Caco-2 (cell line): ENCODE data around the gene ITPKC. TPM values are rescaled to one million over a fixed set of nuclear protein-coding genes. Genes with fewer than 3 reads are reported as not detected.
"Not testable (repeated sequence)": the region's sequence is repeated elsewhere in the genome, so short reads cannot be mapped to it uniquely, and the experiment has no call there.

ENCODE experiments used
- BruUV-seq: library from RNA; stranded (reverse); fragments of 400-500 nt; replicated peaks from 2 replicates; lab custom pipeline; 2021; lab: Mats Ljungman, UMichigan
- CTCF ChIA-PET: fragments of 300-600 bp; sonication (Branson Sonifier 250); formaldehyde crosslinking; loops from one replicate; lab custom pipeline; 2022; ENCODE audit warnings: antibody characterized with exemption; lab: Charles Lee
- POLR2A ChIA-PET: fragments of 300-600 bp; sonication (Branson Sonifier 250); formaldehyde crosslinking; loops from one replicate; lab custom pipeline; 2022; ENCODE audit warnings: antibody characterized with exemption; lab: Charles Lee
- DNase-seq, 2 experiments: peaks; one replicate each; pipeline versions ENCODE4 v3.0.0 to v3.0.0-alpha.2; 2020 to 2022
- H3K27me3 ChIP-seq: replicated peaks from 2 replicates; pipeline ENCODE4 v1.6.0; 2011; ENCODE audit warnings: low read length; ENCODE audit not compliant: control insufficient read depth, insufficient read depth
- H3K36me3 ChIP-seq: 2 replicates; pipeline ENCODE4 v1.5.1; 2011; ENCODE audit warnings: low read length; ENCODE audit not compliant: control insufficient read depth, insufficient read depth
- H3K4me1 ChIP-seq: fragments of 250-450 bp; sonication (Bioruptor Pico); 2 replicates; pipeline ENCODE4 v1.5.1; 2020; ENCODE audit warnings: mild to moderate bottlenecking
- H3K4me3 ChIP-seq: 2 replicates; pipeline ENCODE4 v1.5.1; 2011; ENCODE audit warnings: low read depth, mild to moderate bottlenecking, control low read depth, low read length
- H3K9me3 ChIP-seq: fragments of 250-450 bp; sonication (Bioruptor Pico); 2 replicates; pipeline ENCODE4 v1.5.1; 2020; ENCODE audit warnings: mild to moderate bottlenecking, moderate library complexity
- H3K27ac Mint-ChIP-seq: one replicate; pipeline ENCODE4 v1.8.0; 2022; ENCODE audit warnings: mixed read lengths; ENCODE audit not compliant: unreplicated experiment
- H3K27me3 Mint-ChIP-seq: one replicate; pipeline ENCODE4 v1.8.0; 2022; ENCODE audit warnings: mixed read lengths; ENCODE audit not compliant: insufficient read depth, unreplicated experiment
- H3K36me3 Mint-ChIP-seq: one replicate; pipeline ENCODE4 v1.8.0; 2022; ENCODE audit warnings: mild to moderate bottlenecking, mixed read lengths; ENCODE audit not compliant: insufficient read depth, unreplicated experiment
- H3K4me1 Mint-ChIP-seq: one replicate; pipeline ENCODE4 v1.8.0; 2022; ENCODE audit warnings: low read depth, mixed read lengths; ENCODE audit not compliant: unreplicated experiment
- H3K4me3 Mint-ChIP-seq: one replicate; pipeline ENCODE4 v1.8.0; 2022; ENCODE audit warnings: mild to moderate bottlenecking, moderate library complexity, mixed read lengths; ENCODE audit not compliant: unreplicated experiment
- H3K9me3 Mint-ChIP-seq: one replicate; pipeline ENCODE4 v1.8.0; 2022; ENCODE audit warnings: mixed read lengths; ENCODE audit not compliant: unreplicated experiment
- intact Hi-C: fragments of 100-400 bp; cut with micrococcal nuclease; formaldehyde crosslinking; loops from one replicate; pipeline ENCODE4 v1.10.0; 2022; ENCODE audit not compliant: unreplicated experiment
- total RNA-seq: library from RNA; stranded (reverse); gene quantifications from 2 replicates; pipeline ENCODE4 v1.2.3, GENCODE V29; 2022
- TF ChIP-seq, protein P1 (sequence below), 2 experiments: fragments of 200-600 bp in 1 of 2; IDR thresholded peaks; 1 replicate in 1 of 2; 2 replicates in 1 of 2; pipeline versions ENCODE4 v1.5.1 to v1.8.0; 2011 to 2022; ENCODE audit warnings: antibody characterized with exemption in 1 of 2, control low read depth in 1 of 2, inconsistent platforms in 1 of 2, low read depth in 1 of 2, low read length in 1 of 2, mild to moderate bottlenecking in 1 of 2, moderate library complexity in 1 of 2; ENCODE audit not compliant: insufficient read depth in 1 of 2, severe bottlenecking in 1 of 2, unreplicated experiment in 1 of 2

The ITPKC gene
- total RNA-seq, 1 experiment from 2014 or later: 31.2 TPM

DNA sequence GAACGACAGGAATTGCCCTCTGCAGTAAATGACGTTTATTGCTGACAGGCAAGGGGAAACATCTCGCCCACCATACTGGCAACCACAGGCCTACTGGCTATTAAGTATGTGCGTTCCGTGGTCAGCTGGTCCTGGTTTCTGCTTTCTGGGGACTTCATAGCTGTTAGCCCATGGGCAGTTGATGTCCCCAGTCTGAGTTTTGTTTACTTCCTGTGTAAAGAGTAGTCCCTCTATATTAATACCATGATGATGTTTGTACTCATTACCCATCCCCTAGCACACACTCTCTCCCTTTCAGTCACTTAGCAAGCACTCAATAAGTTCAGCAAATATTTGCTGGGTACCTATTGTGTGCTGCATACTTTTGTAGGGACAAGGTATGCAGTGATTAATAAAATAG lies 52.0 kb downstream of the ITPKC start:
- intact Hi-C loops: no loop called here
- no peak overlapping the region for H3K4me3 ChIP-seq
- POLR2A ChIA-PET: interaction anchor here (1.1 kb wide), 1 partner anchor 30 kb away, joined by 3 read pairs; the partner anchor contains the start of gene EGLN2
- H3K27me3 ChIP-seq: no peaks in the 10 kb centered on the region
- DNase-seq: no peak
- Mint-ChIP-seq H3K27ac (no peak overlapping the region), H3K4me3 (no peak overlapping the region), H3K4me1 (no peaks in the 10 kb centered on the region), H3K27me3 (no peaks in the 10 kb centered on the region), H3K36me3 (peaks cover 70% of the 10 kb centered on the region), H3K9me3 (no peaks in the 10 kb centered on the region)
- CTCF ChIA-PET: no interaction called here
- no TSS peak for BruUV-seq
- H3K4me1 ChIP-seq: no peaks in the 10 kb centered on the region
- peaks cover 3% of the 10 kb centered on the region; the same call in 1 of the 2 replicates for H3K36me3 ChIP-seq
- no peaks in the 10 kb centered on the region for H3K9me3 ChIP-seq
- TF ChIP-seq, protein P1, sequence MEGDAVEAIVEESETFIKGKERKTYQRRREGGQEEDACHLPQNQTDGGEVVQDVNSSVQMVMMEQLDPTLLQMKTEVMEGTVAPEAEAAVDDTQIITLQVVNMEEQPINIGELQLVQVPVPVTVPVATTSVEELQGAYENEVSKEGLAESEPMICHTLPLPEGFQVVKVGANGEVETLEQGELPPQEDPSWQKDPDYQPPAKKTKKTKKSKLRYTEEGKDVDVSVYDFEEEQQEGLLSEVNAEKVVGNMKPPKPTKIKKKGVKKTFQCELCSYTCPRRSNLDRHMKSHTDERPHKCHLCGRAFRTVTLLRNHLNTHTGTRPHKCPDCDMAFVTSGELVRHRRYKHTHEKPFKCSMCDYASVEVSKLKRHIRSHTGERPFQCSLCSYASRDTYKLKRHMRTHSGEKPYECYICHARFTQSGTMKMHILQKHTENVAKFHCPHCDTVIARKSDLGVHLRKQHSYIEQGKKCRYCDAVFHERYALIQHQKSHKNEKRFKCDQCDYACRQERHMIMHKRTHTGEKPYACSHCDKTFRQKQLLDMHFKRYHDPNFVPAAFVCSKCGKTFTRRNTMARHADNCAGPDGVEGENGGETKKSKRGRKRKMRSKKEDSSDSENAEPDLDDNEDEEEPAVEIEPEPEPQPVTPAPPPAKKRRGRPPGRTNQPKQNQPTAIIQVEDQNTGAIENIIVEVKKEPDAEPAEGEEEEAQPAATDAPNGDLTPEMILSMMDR (IDR thresholded peaks at IDR 0.05; ENCODE audit: insufficient read depth in 1 of 2, low read depth in 1 of 2, low read length in 1 of 2, severe bottlenecking in 1 of 2, unreplicated experiment in 1 of 2): no peak

DNA sequence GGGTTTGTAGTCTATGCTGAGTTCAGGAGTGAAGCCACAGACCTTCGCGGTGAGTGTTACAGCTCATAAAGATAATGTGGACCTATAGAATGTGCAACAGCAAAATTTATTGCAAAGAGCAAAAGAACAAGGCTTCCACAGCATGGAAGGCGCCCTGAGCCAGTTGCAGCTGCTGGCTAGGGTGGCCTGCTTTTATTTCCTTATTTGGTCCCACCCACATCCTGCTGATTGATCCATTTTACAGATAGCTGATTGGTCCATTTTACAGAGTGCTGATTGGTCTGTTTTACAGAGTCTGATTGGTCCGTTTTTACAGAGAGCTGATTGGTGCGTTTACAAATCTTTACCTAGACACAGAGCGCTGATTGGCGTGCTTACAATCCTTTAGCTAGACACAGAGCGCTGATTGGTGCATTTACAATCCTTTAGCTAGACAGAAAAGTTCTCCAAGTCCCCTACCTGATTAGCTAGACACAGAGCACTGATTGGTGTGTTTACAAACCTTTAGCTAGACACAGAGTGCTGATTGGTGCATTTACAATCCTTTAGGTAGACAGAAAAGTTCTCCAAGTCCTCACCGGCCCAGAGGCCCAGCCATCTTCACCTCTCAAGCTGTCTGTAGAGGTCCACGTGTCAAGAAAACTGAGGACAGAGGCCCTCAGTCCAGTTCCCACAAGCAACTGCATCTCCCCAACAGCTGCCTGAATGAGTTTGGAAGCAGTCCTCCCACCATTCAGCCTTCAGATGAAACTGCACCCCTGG lies 54.4 kb downstream of the ITPKC start:
- POLR2A ChIA-PET: interaction anchor here (0.5 to 1.2 kb wide), 2 partner anchors 21 to 1578 kb away, joined by 5 to 6 read pairs; partner anchors contain the start of genes ACTMAP and SNRPA
- H3K27ac Mint-ChIP-seq, H3K4me1 Mint-ChIP-seq, H3K27me3 ChIP-seq, H3K27me3 Mint-ChIP-seq, intact Hi-C loops, H3K4me3 Mint-ChIP-seq, H3K4me3 ChIP-seq, H3K9me3 ChIP-seq, H3K4me1 ChIP-seq, BruUV-seq, H3K9me3 Mint-ChIP-seq, H3K36me3 ChIP-seq: not testable (repeated sequence)
- H3K36me3 Mint-ChIP-seq: peaks cover 46% of the 10 kb centered on the region
- DNase-seq: peak; percentile 49 to 50
- CTCF ChIA-PET: interaction anchor here (0.6 to 0.8 kb wide), 2 partner anchors 27 to 50 kb away, joined by 3 read pairs; partner anchors contain the start of gene EGLN2

DNA sequence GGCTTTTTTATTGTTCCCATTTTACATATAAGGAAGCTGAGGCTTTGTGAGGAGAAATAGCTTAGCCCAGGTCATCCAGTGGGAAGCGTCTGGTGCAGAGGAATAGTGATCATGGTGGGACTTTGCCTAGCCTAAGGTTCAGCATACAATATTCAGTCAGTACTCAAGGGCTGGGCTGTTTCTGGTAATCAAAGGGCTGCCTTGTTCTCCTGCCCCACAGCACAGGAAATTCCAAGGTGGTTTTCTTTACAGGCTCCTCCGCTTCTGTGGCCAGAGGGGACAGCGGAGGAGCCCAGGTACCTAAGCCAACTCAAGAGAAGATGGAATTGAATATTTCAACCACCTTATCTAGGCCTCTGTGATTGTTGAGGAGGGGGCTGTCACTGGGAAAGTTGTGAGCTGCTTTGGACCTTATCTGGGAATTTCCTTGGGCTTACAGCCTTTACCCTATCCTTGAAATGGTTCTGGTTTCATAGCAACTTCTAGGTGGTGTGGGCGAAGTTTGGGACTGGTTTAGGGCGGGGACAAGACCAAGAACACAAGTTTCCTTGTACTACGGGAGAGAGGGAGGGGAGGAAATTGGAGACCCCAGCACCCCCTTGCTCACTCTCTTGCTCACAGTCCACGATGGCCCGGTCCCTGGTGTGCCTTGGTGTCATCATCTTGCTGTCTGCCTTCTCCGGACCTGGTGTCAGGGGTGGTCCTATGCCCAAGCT lies 58.2 kb downstream of the ITPKC start, which contains the start of gene MIA:
MIA (plus strand) TSS at position 606 of the 716 bp plus-strand sequence; CDS start at position 628, 22 bp downstream.
- no peak for DNase-seq
- H3K9me3 Mint-ChIP-seq: no peaks in the 10 kb centered on the region
- H3K4me1 Mint-ChIP-seq: peaks cover 7% of the 10 kb centered on the region
- Histone ChIP-seq H3K4me1 (peaks cover 6% of the 10 kb centered on the region; the same call in 1 of the 2 replicates), H3K9me3 (no peaks in the 10 kb centered on the region), H3K36me3 (no peaks in the 10 kb centered on the region), H3K4me3 (no peak within 1 kb of the TSS), H3K27me3 (no peaks in the 10 kb centered on the region)
- peak within 1 kb of the TSS; percentile 14 for H3K27ac Mint-ChIP-seq
- no TSS peak for BruUV-seq
- ChIA-PET CTCF (no interaction called here), POLR2A (no interaction called here)
- H3K4me3 Mint-ChIP-seq: no peak within 1 kb of the TSS
- peaks cover 34% of the 10 kb centered on the region for H3K36me3 Mint-ChIP-seq
- intact Hi-C loops: no loop called here
- H3K27me3 Mint-ChIP-seq: no peaks in the 10 kb centered on the region
- TF ChIP-seq, protein P1 (IDR thresholded peaks at IDR 0.05; ENCODE audit: insufficient read depth in 1 of 2, low read depth in 1 of 2, low read length in 1 of 2, severe bottlenecking in 1 of 2, unreplicated experiment in 1 of 2): no peak
